Right kidney (tissue), 1 donor: Measurements from ENCODE around the gene EIF3F.

Source experiments
- DNase-seq: peaks from one replicate; pipeline ENCODE4 v3.0.0-alpha.2; 2016

The EIF3F gene

GRCh38 chr11:8038393-8038792, 51.3 kb downstream of the EIF3F start:
- DNase-seq, result no peak

- DNase-seq, result no peak
Observed at GRCh38 chr11:8038811-8039529, 51.8 kb downstream of the EIF3F start.

DNA sequence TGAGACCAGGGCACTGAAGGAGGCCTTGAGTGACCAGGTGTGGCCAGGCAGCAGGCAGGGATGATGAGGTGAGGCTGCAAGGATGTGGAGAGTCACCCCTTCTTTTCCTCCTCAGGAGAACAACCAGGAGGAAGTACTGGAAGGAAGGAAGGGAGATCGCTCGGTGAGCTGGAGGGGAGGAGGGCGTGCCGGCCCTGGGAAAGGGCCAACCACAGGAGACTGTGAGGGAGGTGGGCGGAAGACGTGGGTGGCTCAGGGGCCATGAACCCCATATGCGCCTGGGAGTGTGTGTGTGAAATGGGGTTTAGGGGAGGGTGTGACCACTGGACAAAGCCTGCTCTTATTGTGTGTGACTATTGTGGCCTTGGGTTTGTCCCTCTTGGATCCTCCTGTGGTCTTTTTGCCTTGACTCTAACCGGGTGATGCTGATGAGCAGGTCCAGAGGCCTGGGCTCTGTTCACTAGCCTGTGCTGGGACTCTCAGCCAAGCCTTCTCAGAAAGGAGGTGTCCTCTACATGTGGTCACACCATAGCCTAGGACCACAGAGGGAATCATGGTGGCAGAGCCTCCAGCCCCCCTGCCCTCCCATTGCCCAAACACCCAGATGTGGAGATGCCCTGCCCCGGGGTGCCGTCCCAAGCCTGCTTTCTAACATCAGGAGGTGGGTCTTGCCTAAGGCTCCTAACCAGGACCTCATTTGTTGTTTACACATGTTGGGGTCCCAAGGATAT, 52.6 kb downstream of the EIF3F start:
- no peak for DNase-seq

- no peak for DNase-seq
Observed at GRCh38 chr11:8040261-8040920, 53.3 kb downstream of the EIF3F start.

DNA sequence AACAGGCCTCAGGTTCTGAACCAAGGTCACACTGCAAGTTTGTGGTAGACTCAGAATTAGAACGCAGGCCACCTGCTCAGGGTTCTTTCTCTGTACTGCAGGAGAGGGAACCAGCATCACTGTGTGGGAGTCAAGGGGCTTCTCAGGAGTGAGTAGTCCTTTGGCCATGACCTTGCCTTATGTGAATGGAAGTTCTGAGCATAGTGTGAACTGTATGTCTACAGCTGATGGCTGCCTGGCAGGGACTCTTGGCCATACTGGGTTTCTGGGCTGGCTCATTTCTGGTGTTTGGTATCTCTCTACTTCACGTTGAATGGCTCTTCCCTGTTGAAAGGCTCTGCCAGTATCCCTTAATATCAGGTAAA, 53.8 kb downstream of the EIF3F start:
- DNase-seq, result no peak

- no peak for DNase-seq
Observed at GRCh38 chr11:8041576-8041975, 54.4 kb downstream of the EIF3F start.

GRCh38 chr11:8043756-8044155, 56.6 kb downstream of the EIF3F start:
- DNase-seq, result no peak

GRCh38 chr11:8045839-8046238, 58.7 kb downstream of the EIF3F start:
- DNase-seq, result no peak

DNA sequence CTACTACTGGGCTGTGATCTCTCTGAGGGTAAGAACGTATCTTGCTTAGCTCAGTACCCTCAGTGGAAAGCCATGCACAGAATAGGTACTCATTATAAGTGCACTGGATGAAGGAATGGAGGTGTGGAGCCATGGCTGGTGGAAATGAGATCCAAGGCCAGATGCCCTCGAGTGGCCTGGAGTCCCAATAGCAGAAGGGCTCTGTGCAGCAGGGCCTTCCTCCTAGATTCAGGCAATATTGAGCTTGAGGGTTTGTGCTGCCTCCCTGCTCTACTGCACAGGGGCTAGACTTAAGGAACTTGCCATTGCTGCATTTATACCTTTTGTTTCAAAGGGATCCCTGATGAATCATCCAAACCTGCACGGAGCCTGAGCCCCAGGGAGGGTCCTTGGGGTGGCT, 60.2 kb downstream of the EIF3F start:
- no peak for DNase-seq

DNA sequence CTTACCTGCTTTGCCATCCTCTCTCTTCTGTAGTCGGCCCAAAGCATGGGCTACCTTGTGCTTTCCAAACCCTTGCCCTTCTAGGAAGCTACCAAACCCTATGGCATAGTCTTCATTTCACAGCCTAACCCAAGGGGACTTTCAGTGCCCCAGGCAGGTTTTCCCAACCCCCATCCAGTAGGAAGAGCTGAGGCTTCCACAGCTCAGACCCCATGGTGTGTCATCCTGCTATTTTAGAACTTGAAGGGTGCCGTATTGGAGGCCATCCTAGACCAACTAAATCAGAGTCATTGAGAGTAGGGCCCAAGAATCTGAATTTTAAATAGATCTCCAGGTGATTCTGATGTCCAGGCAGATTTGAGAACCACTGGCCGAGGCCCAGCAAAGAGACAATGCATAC, 61.9 kb downstream of the EIF3F start:
- no peak for DNase-seq
